HG02678 (cell line): ENCODE data around the gene PCDHGB1.
"Not testable (repeated sequence)": the region's sequence is repeated elsewhere in the genome, so short reads cannot be mapped to it uniquely, and the experiment has no call there.

Experiments used
- ATAC-seq: cut with Tn5 transposase; IDR thresholded peaks from one replicate; pipeline ENCODE4 v1.9.1; 2021; ENCODE audit warnings: mild to moderate bottlenecking, moderate library complexity; ENCODE audit not compliant: unreplicated experiment

PCDHGB1 gene

DNA sequence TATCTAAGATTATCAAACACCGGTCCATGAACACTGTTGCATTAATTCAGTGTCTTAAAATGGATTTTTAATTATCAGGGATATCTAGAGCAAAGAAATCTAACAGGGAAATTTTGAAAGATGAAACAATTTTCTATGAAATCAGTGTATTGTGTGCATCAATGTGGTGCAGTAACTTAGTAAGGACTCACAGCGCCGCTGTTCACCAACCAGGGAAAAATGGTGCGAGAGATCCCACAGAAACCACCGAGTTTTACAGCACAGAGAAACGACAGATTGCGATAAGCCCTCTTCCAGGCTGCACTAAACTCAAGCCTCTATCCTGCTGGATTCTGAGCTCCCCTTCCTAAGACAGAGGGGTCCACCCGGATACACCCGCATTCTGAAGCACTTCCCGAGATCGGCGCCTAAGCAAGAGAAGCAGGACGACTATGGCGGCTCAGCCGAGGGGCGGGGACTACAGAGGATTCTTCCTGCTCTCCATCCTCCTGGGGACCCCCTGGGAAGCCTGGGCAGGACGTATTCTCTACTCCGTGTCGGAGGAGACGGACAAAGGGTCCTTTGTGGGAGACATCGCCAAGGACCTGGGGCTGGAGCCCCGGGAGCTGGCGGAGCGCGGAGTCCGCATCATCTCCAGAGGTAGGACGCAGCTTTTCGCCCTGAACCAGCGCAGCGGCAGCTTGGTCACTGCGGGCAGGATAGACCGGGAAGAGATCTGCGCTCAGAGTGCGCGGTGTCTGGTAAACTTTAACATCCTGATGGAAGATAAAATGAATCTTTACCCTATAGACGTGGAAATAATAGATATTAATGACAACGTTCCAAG lies 32.8 kb downstream of the PCDHGB1 start, which contains the start of gene PCDHGA7:
TSS of gene PCDHGA7 (plus strand) at position 274 of the 826 bp plus-strand sequence. CDS start at position 432, 158 bp downstream.
- no peak for ATAC-seq

GRCh38 chr5:141383345-141383744 lies 33.4 kb downstream of the PCDHGB1 start:
- no peak for ATAC-seq

DNA sequence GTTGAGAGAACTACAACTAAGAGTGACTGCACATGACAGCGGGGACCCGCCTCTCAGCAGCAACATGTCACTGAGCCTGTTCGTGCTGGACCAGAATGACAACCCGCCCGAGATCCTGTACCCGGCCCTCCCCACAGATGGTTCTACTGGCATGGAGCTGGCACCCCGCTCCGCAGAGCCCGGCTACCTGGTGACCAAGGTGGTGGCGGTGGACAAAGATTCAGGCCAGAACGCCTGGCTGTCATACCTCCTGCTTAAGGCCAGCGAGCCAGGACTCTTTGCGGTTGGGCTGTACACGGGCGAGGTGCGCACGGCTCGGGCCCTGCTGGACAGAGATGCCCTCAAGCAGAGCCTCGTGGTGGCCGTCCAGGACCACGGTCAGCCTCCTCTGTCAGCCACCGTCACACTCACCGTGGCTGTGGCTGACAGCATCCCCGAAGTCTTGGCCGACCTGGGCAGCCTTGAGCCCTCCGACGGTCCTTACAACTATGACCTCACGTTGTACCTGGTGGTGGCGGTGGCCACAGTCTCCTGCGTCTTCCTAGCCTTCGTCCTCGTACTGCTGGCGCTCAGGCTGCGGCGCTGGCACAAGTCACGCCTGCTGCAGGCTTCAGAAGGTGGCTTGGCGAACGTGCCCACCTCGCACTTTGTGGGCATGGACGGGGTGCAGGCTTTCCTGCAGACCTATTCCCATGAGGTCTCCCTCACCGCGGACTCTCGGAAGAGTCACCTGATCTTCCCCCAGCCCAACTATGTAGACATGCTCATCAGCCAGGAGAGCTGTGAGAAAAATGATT lies 34.8 kb downstream of the PCDHGB1 start:
- ATAC-seq, result no peak

DNA sequence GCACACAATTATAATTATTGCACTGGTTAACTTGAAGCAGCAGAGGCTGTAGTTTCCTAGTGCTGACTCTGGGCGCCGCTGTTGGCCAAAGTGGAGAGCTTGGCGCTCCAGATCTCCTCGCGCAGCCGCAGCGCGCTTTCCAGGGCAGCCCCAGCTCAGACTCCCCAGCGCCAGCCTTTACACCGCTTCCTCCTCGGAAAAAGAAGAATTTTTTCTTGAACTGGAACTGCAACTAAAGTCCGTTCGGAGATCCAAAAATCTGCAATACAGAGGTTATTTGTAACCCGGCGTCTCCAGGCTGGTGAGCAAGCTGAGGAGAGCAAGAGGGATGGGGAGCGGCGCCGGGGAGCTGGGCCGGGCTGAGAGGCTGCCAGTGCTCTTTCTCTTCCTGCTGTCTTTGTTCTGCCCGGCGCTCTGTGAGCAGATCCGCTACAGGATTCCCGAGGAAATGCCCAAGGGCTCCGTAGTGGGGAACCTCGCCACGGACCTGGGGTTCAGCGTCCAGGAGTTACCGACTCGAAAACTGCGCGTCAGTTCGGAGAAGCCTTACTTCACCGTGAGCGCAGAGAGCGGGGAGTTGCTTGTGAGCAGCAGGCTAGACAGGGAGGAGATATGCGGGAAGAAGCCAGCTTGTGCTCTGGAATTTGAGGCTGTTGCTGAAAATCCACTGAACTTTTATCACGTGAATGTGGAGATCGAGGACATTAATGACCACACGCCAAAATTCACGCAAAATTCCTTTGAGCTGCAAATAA lies 37.8 kb downstream of the PCDHGB1 start, which contains the start of gene PCDHGB4:
TSS of gene PCDHGB4 (plus strand) at position 142 of the 755 bp plus-strand sequence. CDS start at position 329, 187 bp downstream.
- ATAC-seq, result not testable (repeated sequence)

DNA sequence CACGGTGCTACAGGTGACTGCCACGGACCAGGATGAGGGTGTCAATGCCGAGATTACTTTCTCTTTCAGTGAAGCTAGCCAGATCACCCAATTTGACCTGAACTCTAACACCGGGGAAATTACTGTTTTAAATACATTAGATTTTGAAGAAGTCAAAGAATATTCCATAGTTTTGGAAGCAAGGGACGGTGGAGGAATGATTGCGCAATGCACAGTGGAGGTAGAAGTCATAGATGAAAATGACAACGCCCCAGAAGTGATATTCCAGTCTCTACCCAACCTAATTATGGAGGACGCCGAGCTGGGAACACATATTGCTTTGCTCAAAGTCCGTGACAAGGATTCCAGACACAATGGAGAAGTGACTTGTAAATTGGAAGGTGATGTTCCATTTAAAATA lies 38.8 kb downstream of the PCDHGB1 start:
- no peak for ATAC-seq

GRCh38 chr5:141389153-141390042 lies 39.5 kb downstream of the PCDHGB1 start:
- ATAC-seq, result no peak

- ATAC-seq, result no peak
These were observed 42.7 kb downstream of the PCDHGB1 start, which contains the start of gene PCDHGA8 for GRCh38 chr5:141392429-141393198. Gene PCDHGA8, plus strand, starts transcription at chr5:141392633. Its CDS starts 181 bp downstream, at chr5:141392814.

DNA sequence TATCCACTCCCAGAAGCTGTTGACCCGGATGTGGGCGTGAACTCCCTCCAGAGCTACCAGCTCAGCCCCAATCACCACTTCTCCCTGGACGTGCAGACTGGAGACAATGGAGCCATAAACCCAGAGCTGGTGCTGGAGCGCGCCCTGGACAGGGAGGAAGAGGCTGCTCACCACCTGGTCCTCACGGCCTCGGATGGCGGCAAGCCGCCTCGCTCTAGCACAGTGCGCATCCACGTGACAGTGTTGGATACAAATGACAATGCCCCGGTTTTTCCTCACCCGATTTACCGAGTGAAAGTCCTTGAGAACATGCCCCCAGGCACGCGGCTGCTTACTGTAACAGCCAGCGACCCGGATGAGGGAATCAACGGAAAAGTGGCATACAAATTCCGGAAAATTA lies 43.4 kb downstream of the PCDHGB1 start:
- ATAC-seq, result no peak

DNA sequence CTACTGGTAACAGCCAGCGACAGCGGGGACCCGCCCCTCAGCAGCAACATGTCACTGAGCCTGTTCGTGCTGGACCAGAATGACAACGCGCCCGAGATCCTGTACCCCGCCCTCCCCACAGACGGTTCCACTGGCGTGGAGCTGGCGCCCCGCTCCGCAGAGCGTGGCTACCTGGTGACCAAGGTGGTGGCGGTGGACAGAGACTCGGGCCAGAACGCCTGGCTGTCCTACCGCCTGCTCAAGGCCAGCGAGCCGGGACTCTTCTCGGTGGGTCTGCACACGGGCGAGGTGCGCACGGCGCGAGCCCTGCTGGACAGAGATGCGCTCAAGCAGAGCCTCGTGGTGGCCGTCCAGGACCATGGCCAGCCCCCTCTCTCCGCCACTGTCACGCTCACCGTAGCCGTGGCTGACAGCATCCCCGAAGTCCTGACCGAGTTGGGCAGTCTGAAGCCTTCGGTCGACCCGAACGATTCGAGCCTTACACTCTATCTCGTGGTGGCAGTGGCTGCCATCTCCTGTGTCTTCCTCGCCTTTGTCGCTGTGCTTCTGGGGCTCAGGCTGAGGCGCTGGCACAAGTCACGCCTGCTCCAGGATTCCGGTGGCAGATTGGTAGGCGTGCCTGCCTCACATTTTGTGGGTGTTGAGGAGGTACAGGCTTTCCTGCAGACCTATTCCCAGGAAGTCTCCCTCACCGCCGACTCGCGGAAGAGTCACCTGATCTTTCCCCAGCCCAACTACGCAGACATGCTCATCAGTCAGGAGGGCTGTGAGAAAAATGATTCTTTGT lies 44.7 kb downstream of the PCDHGB1 start:
- not testable (repeated sequence) for ATAC-seq

DNA sequence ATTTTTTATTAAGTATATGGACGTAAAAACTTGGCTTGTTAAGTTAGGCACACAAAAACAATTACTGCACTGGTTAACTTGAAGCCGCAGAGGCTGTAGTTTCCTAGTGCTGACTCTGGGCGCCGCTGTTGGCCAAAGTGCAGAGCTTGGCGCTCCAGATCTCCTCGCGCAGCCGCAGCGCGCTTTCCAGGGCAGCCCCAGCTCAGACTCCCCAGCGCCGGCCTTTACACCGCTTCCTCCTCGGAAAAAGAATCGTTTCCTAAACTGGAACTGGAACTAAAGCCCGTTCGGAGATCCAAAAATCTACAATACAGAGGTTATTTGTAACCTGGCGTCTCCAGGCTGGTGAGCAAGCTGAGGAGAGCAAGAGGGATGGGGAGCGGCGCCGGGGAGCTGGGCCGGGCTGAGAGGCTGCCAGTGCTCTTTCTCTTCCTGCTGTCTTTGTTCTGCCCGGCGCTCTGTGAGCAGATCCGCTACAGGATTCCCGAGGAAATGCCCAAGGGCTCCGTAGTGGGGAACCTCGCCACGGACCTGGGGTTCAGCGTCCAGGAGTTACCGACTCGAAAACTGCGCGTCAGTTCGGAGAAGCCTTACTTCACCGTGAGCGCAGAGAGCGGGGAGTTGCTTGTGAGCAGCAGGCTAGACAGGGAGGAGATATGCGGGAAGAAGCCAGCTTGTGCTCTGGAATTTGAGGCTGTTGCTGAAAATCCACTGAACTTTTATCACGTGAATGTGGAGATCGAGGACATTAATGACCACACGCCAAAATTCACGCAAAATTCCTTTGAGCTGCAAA lies 48.1 kb downstream of the PCDHGB1 start, which contains the start of gene PCDHGB5:
TSS of gene PCDHGB5 (plus strand) at position 192 of the 796 bp plus-strand sequence. CDS start at position 373, 181 bp downstream.
- ATAC-seq, result peak; percentile 97

DNA sequence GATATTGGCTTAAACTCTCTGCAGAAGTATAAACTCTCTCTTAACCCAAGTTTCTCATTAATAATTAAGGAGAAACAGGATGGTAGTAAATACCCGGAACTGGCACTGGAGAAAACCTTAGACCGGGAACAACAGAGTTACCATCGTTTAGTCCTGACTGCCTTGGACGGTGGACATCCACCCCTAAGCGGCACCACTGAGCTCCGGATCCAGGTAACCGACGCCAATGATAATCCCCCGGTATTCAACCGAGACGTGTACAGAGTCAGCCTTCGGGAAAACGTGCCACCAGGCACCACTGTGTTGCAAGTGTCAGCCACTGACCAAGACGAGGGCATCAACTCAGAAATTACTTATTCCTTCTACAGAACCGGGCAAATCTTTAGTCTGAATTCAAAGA lies 48.7 kb downstream of the PCDHGB1 start:
- ATAC-seq, result no peak

GRCh38 chr5:141399555-141400258 lies 49.8 kb downstream of the PCDHGB1 start:
- no peak for ATAC-seq
